HG03039 (cell line): ENCODE results near the gene NAB1.

Source experiments
- ATAC-seq: cut with Tn5 transposase; IDR thresholded peaks from one replicate; pipeline ENCODE4 v1.9.1; 2021; ENCODE audit warnings: mild to moderate bottlenecking, moderate library complexity; ENCODE audit not compliant: unreplicated experiment

Gene NAB1

DNA sequence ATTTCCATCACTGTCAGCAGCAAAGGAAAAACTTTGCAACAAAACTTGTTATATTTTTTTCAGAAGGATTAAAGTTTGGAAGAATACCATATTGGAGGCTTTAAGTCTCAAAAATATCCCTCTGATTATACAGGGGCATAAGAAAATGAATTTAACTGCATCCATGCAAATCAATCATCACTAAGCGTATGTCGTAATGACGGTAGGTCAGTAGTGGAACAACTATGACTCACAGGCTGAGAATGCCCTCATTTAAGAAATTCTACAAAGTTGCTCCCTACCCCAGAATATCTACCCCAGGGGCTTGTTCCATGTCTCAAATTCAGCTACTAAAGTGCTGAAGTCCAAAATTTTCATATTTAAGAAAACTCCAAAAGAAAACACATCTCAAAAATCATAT, 12.5 kb upstream of the NAB1 start:
- no peak for ATAC-seq

DNA sequence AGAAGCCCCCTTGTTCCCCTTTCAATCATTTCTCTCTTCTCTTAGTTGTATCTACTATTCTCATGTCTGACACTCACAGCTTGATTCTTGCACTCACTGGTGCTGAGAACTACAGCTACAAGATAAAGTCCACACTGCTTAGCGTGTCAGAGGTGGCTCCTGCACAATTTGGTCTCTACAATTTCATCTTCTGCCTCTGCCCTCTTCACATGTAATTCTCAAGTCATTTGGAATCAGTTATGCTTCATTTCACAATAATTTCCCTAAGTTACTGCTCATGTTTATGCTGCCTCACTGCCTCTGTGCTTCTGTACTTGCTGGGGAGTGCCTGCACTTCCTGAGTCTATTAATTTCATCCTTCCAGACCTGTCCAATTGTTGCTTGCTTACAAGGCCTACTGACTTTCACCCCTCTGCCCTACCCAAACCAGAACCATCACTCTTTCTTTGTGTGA, 11.6 kb upstream of the NAB1 start:
- no peak for ATAC-seq

DNA sequence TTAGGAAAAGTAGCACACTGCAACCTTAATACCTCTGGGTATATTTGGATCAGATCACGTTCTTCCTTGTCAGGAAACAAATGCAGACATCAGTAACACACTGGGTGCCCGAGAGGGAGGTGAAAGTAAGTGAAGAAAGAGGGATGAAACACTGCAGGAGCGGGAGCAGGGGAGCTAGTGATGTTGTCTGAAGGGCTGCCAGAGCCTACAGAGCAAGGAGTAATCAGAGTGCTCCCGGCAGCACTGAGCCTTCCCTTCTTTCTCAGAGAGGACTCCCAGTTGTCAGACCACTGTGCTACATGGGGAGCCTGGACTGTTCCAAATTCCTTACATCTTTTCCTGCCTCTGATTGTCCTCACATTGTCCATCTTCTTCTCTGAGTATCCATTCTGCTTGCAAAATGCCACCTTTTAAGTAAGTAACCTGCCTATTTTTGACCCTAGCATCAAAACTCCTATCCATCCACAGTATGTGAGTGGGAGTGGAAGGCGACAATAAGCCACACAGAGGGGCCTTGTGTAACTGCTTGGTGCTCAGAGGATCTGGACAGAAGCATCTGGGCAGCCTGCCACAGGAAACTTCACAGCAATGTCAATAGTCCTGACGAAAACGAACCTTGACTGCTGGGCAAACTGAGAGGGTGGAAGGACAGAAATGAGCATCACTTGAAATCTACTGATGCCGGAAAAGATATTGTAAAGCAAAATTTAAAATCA, 10.8 kb upstream of the NAB1 start:
- no peak for ATAC-seq

DNA sequence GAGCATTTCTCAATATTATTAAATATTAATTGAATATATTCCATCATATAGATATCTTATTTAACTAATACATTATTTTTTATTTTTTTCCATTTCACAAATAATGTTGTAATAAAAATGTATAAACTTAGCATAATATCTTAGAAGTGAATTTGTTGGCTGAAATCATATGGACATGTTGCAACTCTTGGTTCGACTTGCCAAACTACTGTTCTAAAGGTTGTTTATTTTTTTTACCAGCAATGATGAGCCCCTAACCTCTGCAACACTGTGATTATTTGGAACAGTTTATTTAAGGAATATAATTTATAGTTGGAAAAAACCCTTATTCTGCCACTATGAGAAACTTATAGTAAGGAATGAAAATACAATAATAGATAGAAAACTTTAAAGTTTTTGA, 8.8 kb upstream of the NAB1 start:
- ATAC-seq: no peak

DNA sequence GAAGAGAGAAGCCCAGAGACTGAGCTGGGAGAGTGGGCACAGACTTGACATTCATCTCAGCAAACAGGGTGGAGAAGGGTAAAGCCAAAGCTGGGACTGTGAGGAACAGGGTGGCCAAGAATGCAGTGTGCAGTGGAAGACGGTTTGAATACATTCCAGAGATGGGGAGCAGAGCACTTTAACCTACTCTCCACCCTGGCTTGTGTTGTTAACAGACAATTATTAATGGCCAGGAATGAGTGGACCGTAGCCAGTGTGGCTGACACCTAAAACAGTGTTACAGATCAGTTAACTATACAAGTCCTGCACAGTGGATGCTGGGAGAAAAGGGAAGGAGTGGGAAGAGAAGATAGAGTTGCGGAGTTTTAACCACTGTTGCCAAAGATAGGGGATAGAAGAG, 7.4 kb upstream of the NAB1 start:
- ATAC-seq: no peak

DNA sequence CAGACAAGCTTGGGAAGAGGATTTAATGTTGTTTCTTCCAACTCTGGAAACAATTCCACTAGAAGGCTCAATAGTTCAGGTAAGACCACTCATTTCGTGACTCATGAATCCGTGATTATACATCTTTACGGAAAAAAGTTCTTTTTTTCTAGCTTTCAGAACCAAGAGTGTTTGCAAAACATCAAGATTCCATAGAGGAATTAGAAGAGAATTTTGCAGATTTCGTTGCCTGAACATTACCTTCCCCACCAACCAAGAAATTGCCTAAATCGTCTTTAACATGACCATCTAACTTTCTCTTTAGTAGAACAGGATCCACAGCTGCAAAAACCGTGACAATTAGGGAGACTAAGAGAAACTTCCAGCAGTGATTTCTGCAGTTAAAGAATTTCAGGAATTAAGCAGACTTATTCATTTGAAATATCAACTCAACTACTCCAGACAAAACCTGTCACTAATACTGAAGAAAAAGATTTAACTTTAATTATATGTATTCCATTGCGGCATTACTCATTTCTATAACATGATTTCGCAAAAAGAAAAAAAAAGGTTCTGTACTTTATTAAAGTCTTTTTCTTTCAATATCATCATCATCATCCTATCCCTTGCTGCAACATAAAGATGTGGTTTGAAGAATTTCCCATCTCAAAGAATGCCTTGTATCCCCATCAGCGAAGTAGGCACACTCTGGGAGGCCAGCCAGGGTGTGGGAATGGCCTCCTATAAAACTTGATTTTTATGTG, 1.9 kb upstream of the NAB1 start:
- ATAC-seq: no peak

DNA sequence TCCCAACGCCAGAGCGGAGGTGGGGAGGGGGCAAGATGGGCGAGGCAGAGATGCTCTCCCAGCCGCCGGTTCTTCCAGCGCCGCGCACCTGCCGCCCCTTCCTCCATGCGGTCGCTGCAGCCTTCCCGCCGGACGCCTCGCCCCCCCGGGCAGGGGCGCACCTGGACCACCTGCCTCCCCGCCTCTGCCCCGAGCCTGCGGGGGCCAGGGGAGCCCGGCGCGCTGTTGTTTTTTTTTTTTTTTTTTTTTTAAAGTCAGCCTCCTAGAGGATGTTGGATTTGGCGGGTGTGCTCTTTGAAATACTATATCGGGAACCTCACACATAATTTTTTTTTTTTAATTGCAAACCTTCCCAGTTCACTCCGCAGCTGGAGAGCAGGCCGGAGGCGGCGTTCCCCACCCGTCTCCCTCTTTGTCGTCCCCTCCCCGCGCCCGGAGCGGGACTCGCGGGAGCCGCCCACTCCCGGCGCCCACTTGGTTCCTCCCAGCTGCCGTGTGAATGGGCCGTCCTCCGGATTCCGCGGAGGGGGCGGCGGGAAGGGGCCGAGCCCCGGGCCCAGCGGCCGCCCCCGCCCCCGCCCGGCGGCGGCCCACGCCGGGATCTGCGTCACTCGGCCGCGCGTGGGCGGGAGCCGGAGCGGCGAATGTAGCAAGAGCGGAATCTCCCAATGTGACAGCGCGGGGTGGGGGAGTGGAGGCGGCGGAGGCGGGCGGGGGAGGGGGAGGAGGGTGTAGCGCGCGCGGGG, 421 bp upstream of the NAB1 start:
- ATAC-seq: peak; percentile 73

DNA sequence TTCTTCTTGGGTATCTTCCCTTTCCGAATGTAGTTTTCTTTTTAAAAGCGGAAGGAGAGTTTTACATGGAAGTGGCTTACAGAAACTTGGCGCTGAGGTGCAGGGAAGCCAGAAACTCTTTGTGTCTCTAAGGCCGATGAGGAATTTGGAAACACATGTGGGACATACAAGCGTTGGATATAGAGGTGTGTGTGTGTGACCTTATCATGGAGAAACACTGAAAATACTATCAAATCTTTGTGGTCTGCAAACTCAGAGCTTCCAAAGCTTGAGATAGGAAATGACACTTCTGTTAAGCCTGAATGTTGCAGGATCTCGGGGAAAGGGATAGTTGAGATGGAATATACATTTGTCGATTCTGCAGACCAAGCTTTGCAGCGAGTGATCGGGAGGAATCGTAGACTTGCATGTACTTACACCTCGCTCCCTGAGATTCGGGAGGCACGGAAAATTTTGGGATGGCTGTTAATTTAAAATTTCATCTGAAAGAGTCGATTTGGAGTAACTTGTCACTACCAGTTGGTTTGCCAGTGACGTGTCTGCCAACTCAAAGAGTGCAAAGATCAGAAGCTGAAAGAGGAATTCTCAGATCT, 1.0 kb downstream of the NAB1 start:
- no peak for ATAC-seq

DNA sequence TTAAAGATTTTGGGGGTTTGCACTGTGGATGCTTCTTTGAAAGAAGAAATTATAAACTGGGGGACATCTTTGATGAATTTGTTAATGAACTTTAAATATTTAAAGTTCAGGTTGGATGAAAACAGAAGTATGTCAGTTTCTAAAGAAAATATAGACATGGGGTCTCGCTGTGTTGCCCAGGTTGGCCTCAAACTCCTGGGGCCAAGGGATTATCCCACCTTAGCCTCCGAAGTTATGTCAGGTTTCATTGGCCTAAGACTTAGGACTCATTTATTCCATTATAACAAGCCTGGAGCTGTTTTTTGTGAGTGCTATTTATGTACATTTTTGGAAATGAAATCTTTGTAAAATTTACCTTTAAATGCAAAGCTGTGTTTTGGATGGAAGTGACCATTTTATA, 2.5 kb downstream of the NAB1 start:
- no peak for ATAC-seq

DNA sequence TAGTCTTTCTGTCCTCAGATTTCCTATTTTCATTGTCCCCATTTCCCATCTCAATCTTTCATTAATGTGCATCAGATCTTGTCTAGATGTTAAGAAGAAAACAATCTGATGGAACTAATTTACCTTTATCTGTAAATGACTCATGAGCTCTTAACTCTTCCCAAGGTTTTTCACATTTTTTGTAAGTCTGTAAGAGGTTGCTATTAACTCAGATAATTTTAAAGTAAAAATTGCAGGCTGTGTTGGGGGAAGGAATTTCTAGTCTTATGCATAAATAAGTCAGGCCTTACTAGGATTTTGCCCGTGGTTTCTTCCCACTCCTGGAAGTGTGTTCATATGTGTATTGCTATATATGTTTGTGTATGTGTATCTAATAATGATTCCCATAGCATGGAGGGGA, 4.3 kb downstream of the NAB1 start:
- no peak for ATAC-seq

DNA sequence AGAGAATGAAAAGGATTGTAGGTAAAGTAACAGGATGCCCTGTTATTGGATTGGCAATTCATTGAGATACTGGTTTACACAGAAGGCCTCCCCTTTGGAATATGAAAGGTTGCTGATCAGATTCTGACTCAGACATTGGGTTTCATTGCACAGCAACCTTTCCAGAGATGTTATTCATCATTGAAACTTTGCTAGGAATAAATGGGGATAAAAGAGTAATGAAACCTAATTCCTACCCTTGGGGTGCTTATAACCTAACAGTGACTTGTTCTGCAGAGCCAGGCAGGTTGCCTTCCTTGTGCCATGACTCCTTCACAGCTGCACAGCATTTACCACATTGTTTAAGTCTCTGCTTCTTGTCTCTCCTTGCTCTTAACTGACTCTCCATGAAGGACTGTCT, 5.0 kb downstream of the NAB1 start:
- ATAC-seq: no peak

DNA sequence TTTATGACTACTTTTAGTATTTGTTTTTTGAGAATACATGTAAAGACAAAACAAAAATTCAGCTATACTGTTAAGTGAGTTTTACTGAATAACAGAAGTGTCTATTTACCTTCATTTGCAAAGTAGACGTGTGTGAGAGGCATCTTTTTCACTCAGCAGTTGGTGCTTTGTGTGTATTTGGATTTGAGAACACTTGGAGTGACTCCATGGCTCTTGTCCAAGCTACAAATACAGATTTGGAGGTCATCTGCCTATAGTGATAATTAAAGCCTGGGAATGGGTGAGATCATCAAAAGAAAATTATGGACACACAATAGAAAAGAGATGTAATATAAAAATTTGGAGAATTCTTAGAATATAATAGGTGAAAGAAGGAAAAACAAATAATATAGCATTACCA, 6.2 kb downstream of the NAB1 start:
- ATAC-seq: no peak

DNA sequence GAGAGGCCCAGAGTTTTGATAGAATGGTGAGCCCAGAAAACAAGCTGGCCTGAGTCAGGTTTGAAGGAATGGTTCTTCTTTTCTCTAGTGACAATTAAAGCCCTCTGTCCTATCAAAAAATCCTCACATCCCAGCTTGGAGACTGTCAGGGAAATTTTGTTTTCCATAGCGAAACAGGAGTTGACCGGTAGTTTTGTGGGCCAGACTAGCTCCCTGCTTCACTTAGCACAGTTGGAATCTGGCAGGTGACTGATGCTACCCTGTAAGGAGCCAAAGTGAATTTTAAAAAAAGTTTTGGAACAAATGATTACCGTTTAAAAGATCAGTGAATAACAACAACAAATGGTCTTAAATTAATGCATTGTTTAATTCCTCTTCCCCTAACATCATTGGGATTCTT, 6.7 kb downstream of the NAB1 start:
- ATAC-seq: no peak

DNA sequence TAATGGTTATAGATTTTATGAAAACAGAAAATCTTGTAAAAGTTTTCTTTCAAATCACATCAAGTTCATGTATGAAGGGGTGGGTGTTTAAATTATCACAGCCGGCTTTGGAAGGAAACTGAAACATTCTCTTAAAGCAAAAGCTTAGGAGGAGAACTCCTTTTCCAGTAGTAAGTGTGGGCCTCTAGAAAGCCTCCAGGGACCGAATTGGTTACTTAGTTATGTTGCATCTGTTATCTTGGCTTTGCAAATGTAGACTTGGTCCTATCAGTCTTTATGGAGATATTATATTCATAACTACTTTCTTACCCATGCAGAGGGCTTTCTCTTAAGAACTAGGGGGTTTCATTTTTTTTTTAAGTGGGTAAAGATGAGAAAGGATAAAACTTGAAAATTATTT, 7.4 kb downstream of the NAB1 start:
- ATAC-seq: no peak

DNA sequence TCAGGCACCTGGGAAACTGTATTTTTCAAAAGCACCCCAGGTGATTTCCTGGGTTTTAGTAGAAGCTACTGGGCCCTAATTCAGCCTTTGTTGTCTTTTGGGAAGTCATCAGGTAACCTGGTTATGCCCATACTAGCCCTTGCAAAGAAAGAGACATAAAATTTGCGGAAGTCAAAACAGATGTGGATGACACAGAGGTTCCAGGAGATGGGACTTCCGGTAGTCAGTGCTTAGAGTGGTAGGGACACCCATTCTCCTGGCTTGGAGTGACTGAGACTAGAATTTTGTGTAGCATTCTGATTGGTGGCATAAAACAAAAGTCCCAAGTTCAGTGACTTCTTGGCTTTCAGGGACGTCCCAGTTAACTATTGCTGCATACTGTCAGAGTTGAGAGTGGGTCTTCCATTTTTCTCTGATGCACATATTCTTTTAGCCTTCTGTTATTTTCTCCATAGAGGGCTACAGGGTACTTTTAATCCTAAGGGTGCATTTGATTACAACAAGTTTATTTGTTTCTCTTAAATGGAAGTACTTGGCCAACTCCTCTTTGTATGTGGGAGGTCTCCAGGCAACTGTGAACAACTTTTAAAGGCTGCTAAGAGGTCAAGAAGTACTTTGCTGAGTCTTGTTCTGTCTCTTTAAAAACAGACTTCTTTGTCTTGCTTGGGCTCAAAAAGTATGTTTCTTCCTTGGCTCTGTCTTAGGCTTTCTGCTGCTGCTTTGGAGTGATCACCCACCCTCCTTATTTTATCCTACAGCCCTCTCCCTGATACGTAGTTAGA, 8.8 kb downstream of the NAB1 start:
- ATAC-seq: no peak

DNA sequence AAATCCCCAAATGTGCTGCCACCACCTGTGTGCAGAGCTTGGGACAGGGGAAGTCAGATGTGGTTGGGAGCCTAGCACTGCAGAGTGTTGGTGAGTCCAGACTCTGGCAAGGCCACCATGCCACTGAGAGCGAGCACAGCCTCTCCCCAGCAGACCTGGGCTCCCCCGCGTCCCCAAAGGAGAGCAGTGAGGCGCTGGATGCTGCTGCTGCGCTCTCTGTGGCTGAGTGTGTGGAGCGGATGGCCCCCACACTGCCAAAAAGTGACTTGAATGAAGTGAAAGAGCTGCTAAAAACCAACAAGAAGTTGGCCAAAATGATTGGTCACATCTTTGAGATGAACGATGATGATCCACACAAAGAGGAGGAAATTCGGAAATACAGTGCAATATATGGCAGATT, 10.7 kb downstream of the NAB1 start:
- no peak for ATAC-seq

DNA sequence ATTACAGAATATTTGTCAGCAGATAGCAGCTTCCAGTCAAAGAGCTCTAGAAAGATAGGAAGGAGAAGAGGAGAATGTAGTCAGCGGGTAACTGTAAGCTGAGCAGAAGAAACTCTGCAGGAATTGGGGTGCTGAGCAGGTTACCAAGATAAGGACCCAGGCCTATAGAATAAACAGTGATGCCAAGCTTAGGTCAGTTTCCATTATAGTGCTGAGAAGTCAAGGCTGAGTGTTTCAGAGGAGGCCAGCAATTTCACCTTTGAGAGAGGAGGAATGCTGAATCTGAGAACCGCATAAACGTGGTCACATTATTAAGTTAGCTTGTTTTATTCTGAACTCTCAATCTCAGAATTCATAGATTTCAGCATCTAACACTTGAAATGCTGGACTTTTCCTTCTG, 13.9 kb downstream of the NAB1 start:
- no peak for ATAC-seq

DNA sequence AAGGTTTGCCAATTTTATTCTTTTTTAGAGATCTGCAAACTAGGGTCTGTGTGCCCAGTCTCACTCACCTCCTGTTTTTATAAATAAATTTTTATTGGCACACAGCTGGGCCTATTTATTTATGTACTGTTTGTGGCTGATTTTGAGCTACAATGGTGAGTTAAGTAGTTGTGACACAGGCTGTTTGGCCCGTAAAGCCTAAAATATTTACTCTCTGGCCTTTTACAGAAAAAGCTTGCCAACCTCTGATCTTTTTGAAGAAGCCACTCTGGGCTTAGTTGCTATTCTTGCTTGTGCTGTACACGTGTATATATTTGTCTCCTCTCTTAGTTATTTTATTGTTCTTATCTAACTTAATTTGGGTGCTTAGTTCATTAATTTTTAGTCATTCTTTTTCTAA, 14.5 kb downstream of the NAB1 start:
- no peak for ATAC-seq

DNA sequence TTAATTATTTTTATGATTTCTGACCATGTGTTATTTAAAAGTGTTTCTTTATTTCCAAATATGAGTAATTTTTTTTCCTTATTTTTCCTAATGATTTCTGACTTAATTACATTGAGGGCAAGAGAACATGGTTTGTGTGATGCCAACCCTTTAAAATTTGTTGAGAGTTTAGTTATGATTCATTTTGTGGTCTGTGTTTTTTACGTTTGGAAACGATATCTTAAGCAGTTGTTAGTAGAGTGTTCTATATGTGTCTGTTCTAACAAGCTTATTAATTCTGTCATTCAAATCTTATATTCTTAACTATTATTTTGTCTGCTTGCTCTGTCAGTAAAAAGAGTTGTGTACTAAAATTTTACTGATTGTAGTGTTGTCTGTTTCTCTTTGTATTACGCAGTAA, 15.0 kb downstream of the NAB1 start:
- ATAC-seq: no peak

DNA sequence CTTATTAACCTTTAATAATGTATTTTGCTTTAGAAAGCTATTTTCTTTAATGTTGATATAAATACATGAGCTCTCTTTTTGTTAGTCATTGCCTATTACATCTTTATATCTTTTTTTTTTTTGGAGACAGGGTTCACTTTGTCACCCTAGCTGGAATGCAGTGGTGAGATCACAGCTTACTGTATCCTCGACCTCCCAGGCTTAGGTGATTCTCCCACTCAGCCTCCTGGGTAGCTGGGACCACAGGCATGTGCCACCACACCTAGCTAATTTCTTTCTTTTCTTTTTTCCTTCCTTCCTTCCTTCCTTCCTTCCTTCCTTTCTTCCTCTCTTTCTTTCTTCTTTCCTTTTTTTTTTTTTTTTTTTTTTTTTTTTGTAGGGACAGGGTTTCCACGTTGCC, 15.4 kb downstream of the NAB1 start:
- no peak for ATAC-seq

DNA sequence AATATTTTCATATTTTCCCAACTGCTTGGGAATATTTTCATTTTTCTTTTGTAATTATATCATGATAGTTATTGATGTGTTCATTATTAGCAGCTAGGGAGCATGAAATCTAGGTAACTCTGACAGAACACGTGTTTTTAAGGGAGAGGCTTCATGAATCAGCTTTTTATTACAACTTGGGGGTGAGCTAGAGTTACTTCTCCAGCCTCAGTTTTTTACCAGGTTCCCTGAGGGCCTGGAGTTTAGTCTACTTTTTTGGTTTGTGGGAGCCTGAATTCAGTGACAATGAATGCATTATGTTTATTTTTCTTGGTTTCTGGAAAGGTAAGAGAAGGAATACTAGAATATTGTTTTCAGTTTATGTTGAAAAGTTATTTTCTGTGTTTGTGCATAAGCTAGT, 18.0 kb downstream of the NAB1 start:
- no peak for ATAC-seq
